Stimulated activated CD8-positive, alpha-beta memory T cell treated with anti-CD3 and anti-CD28 coated beads, Interleukin-7, amount 100 ng/mL, for 24 hours (primary cell): ENCODE results near the gene ZXDC.

Experiments
- DNase-seq: peaks from one replicate; pipeline ENCODE4 v3.0.0-alpha.2; 2020; ENCODE audit warnings: low read depth

The ZXDC gene

GRCh38 chr3:126512026-126512425 is 36.3 kb upstream of the ZXDC start:
- DNase-seq, result no peak

DNA sequence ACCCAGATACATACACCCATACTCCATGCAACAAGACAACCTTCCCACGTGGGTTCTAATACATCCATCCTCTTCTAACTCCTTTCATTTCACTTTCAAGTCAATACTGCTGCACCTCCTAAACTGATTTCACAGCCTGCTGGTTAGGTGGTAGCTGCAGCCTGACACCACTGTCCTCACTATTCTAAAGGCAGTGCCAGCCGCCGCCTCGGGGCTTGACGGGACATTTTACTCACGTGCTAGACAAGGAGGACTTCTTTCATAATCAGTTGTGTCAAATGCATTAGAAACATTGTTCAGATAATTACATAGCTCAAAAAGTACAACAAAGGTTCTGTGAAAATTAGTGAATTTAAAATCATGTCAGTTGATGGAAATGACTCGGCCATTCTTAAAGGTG is 35.6 kb upstream of the ZXDC start:
- DNase-seq, result no peak

DNA sequence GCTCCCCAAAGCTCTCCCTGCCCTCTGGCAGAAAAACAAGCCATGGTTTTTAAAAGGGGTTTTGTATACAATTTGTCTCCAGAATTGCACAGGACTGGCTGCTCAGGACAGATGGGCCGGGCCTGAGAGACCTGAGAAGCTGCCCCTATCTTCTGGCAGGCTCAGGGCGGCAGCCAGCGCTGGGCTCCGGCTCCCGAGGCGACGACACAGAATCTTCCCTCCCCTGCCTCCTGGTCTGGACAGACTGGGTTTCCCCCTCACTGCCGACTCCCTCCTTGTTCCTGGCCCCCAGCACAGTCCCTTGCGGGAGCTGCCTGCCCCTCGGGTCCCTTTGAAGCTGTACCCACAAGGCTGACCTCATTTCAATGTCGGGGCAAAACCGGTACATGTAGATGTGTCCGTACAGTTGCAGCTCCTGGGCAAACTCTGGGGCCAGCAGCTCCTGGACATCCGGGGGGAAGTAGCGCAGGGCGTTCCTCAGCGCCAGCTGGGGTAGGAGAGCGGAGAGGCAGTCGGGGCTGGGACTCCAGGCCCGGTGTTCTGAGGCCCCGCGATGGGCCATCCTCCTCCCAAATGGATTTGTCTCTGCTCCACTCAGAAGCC is 34.7 kb upstream of the ZXDC start:
- no peak for DNase-seq

DNA sequence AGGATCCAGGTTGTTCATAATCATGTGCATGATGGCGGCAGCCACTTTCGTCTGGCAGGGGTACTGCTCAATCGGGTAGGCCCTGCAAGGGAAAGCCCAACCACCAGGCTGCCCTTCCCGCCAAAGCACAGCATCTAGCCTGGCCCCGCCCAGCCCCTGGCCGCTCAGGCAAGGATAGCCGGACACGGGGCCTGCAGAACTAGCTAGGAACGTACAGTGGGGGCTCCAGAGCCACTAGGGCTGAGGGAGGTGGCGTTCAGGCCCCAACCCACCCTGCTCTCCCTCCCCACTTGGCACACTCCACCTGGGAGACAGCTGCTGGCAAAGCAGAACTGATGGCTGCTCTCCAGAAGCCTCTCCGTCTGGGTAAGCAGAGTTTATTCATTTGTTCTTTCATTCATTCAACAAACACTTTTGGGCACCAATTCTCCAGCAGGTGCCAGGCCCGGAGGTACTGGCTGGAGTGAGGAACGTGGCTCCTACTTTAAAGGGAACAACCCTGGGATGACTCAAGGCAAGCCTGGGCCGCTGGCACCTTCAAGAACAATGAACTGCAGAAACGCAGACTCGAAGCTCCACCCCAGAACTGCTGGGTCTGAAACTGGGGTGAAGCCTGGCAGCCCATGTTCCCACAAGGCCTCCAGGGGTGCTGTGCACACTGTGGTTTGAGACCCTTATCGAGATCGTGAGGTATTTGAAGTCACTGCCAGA is 34.1 kb upstream of the ZXDC start:
- DNase-seq, result no peak

- DNase-seq, result no peak
Observed at GRCh38 chr3:126508564-126508964, 32.9 kb upstream of the ZXDC start.

GRCh38 chr3:126507886-126508285 is 32.2 kb upstream of the ZXDC start:
- DNase-seq, result no peak

GRCh38 chr3:126503701-126504100 is 28.0 kb upstream of the ZXDC start:
- no peak for DNase-seq

GRCh38 chr3:126502656-126503055 is 27.0 kb upstream of the ZXDC start:
- DNase-seq, result no peak

DNA sequence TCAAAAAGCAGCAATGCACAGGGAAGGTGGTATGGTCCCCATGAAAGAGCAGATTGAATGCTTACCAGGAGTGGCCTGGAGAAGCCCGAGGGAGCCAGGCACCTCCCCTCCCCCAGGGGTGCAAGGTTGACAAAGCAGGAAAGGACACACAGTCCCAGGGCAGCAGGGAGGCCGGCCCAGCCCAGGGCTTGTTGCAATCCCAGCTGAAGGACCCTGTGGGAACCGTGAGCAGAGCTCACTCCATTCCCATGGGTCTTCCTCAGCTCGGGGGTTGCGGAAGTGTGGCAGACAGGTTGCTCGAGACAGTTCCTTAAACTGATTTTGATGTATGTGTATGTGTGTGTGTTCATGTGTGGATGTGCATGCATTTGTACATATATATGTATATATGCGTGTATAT is 26.0 kb upstream of the ZXDC start:
- no peak for DNase-seq

DNA sequence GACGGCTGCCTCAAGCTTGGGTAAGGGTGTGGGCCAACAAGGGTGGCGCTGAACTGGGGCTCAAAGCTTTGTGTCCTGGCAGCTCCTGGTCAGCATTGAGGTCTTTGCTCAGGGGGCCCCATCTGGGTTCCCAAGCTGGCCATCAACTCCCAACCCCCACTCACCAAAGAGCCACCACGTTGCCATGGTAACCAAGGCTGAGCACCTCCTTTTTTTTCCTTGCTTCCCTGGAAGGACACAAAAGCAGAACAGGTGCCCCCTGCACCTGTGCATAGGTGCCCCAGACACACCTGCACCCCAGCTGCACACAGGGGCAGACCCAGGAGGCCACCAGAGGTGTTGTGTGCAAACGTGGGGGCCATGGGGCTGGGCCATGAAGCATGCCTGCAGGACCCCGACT is 25.4 kb upstream of the ZXDC start:
- DNase-seq, result no peak

DNA sequence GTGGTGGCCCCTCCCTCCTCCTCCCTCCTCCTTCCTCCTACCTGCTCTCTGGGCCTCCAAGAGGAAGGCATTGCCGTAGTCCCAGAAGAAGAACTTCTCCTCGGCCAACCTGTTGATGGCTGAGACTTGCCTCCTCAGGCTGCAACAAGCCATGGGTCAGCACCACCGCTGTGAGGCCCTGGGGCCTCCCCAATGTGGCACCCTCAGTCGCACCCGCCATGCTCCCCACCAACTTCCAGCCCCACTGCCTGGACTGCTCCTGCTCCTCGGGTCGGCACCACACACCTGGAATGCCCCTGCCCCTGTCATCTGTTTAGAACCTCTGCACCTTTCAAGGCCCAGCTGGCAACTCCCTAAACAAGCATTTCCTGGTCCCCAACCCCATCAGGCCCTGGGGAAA is 24.3 kb upstream of the ZXDC start:
- DNase-seq, result no peak

DNA sequence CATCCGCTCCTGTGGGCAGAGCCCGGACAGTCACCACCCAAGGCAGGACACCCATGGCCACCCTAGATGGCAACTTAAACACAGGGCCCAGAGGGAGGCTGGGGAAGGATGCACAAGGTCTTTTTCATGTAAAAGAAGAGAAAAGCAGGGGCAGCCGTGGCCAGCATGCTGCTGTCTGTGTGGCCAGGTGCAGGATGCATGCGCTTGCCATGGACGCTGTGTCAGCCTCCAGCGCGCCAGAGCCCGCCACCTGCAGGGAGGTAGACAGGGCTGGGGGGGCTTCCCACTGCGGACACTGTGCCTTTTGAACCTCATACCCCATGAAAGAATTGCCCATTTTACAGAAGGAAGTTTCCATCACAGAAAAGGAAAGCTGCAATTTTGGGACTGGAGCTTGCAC is 23.7 kb upstream of the ZXDC start:
- DNase-seq, result no peak

DNA sequence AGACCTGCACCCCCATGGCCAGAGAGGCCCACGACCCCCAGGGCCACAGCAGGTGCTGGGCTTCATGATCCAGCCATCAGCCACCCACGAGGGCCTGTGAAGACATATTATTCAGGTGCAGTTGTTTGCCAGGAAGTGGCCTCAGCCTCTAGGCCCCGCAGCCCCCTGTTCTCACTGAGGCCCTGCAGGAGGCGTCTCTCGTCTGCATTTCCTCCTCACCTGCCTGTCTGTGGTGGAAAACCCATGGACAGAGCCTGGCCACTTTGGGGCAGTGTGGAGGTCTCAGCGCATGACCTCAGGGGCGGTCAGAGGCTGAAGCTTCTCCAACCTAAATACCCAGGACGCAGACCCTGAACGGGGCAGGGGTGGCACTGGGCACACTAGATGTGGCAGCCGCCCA is 23.2 kb upstream of the ZXDC start:
- no peak for DNase-seq

DNA sequence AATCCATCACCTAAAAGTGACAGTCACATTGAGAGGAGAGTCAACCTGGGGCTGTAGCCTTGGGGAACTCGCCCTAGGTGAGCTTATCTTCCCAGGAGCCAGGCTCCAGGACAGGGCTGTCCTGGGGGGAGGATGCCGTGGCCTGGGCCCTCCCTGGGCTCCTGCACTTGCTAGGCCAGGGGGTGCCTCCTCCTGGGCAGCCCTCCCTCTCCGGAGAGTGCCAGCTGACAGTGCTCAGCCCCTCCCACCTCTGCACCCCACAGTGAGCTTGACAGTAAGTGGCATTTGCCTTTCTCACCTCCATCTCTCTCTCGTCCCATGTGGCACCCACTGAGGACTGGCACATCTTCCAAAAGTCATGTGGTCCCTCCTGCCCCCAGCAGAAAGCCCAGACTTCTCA is 22.8 kb upstream of the ZXDC start:
- no peak for DNase-seq

DNA sequence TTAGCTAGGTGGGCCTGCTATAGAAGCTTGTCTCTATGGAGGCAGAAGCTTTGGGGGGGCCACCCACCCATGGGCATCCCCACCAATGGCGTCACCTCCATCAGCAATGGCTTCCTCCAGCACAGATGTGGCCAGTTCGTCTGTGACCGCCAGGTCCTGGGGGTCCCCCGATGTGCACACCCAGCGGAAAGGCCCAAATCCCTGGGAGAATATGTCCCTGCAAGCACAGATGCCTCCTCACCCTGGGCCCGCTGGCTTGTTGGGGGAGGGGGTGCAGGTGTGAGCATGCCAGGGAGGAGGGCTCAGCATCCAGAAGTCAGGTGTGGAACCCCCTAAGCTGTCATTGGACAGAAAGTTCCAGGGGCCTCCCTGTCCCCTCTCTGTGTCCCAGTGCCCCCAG is 22.3 kb upstream of the ZXDC start:
- DNase-seq, result no peak

DNA sequence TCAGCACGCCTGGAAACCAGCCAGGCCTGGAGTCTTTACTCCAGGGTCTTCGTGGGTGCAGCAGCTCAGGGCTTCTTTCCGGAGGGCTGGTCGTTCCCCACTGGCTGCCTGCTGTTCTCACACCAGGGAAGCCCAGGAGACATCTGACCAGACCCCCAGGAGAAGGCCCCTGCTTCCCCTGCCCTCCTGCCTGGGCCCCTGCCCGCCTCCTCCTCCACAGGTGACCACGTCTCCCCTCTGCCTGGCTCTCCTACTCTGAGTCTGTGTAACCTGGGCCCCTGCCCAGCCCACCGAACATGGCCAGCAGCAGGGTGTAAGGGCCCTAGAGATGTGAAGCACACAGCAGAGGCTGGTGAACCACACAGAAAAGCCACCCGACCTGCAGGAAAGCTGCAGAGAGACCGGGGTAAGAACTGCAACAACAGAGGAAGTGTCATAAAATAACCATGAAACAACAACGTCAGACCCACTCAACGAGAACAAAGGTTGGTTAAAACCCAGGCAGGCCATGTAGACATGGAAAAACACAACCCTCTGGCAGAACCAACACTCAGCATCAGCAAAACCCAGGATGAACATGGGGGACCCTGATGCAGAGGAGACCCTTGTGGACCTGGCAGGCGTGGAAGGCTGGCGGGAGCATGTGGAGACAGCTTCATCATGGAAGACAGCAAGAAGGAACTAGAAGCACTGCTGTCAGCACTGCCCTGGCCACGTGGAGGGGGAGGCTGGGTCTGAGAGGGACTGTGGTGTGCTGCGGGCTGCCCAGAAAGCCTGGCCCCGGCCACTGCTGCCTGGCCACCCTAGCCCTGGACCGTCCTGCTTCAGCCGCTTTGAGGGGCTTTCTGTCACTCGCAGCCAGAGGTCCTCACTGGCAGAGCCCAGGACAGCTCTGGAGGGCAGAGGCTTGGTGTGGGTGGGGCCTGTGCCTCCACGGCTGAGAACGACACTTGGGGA is 21.5 kb upstream of the ZXDC start:
- no peak for DNase-seq

DNA sequence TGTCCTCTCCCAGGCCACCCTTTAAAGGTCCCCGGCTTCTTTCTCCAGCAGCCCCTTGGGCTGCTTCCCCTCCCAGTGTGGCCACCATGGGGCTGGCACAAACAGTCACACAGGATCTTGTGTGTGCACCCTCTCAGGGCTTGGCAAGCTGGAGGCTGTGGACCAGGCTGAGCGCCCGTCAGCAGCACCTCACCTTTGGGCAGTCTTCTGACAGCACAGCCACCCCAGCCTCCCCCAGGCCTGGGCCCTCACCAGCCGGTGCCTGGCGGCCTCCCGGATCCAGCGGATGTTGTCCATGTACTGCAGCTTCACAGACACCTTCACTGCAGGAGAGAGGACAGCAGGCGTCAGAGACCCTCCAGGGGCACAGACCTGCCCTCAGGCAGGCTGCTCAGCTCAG is 20.1 kb upstream of the ZXDC start:
- DNase-seq, result no peak

- DNase-seq, result no peak
Observed at GRCh38 chr3:126494970-126495230, 19.2 kb upstream of the ZXDC start.

GRCh38 chr3:126494204-126494969 is 18.7 kb upstream of the ZXDC start:
- DNase-seq, result no peak

GRCh38 chr3:126493739-126494138 is 18.0 kb upstream of the ZXDC start:
- DNase-seq, result no peak

GRCh38 chr3:126493051-126493450 is 17.4 kb upstream of the ZXDC start:
- no peak for DNase-seq

DNA sequence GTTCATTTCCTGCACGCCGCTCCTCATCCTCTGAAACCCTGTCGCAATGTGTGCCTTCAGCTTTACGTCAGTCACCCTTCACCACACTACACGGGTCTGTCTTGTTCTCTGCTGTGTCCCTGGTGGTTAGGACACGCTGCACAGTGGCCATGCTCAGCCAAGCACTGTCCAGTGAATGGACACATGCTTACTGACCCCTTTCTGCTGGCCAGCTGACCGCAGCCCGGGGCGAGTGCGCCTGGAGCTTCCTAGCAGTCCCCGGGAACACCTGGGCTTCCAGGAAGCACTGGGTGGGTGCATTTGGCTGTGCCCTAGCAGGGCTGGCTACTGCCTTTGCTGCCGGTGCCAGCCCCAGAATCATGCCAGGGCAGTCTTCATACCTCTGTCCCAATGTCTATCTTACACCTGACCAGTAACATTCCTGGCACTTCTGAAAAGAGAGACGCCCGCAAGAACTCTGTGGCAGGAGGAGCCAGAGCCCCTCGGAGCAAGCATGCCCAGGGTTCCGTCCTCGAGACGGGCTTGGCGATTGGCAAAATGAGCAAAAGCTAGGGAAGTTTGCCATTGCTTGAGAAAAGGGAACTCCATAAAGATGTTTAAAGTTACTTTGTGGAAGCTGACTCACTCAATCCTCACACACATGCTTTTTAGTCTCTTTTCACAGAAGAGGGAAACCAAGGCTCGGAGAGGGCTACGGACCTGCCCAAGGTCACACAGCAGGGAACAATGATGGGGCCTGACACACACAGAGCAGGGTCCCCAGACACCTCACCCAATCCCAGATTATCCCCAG is 15.7 kb upstream of the ZXDC start:
- no peak for DNase-seq
